Measurements from ENCODE around the gene KIF21A.
A peak's percentile ranks its signal among the peaks of the same experiment; 100 is the strongest.
"Not testable (repeated sequence)": the region's sequence is repeated elsewhere in the genome, so short reads cannot be mapped to it uniquely, and the experiment has no call there.

The KIF21A gene

GRCh38 chr12:39314547-39314946 is 128.4 kb downstream of the KIF21A start:
- TF ChIP-seq CTCF (IDR thresholded peaks at IDR 0.05; ENCODE audit: low read depth, low read length, missing control alignments) = no peak
- in situ Hi-C loops (cut with HindIII; ENCODE audit: low sequenced_read_pairs) = no loop called here

GRCh38 chr12:39309516-39309915 is 133.4 kb downstream of the KIF21A start:
- DNase-seq (ENCODE audit: low read depth) = no peak
- no peak for TF ChIP-seq CTCF (IDR thresholded peaks at IDR 0.05; ENCODE audit: low read depth, low read length, missing control alignments)
- in situ Hi-C loops (cut with HindIII; ENCODE audit: low sequenced_read_pairs) = no loop called here
- H3K4me3 ChIP-seq (ENCODE audit: low read depth, low read length) = no peak overlapping the region

More at GRCh38 chr12:39314547-39314946, 128.4 kb downstream of the KIF21A start:
- no peak overlapping the region for H3K4me3 ChIP-seq (ENCODE audit: low read depth, low read length)
- no peak for DNase-seq (ENCODE audit: low read depth)

- in situ Hi-C loops (cut with HindIII; ENCODE audit: low sequenced_read_pairs) = no loop called here
- no peak for TF ChIP-seq CTCF (IDR thresholded peaks at IDR 0.05; ENCODE audit: low read depth, low read length, missing control alignments)
- H3K4me3 ChIP-seq (ENCODE audit: low read depth, low read length) = no peak overlapping the region
- peak; percentile 8 for DNase-seq (ENCODE audit: low read depth)
These were observed 141.5 kb downstream of the KIF21A start for GRCh38 chr12:39301422-39301821.

- no peak overlapping the region for H3K4me3 ChIP-seq (ENCODE audit: low read depth, low read length)
- TF ChIP-seq CTCF (IDR thresholded peaks at IDR 0.05; ENCODE audit: low read depth, low read length, missing control alignments) = no peak
- DNase-seq (ENCODE audit: low read depth) = peak; percentile 49
- in situ Hi-C loops (cut with HindIII; ENCODE audit: low sequenced_read_pairs) = no loop called here
These were observed 142.1 kb downstream of the KIF21A start for GRCh38 chr12:39300799-39301198.

- no peak for DNase-seq (ENCODE audit: low read depth)
- TF ChIP-seq CTCF (IDR thresholded peaks at IDR 0.05; ENCODE audit: low read depth, low read length, missing control alignments) = no peak
- in situ Hi-C loops (cut with HindIII; ENCODE audit: low sequenced_read_pairs) = no loop called here
- H3K4me3 ChIP-seq (ENCODE audit: low read depth, low read length) = no peak overlapping the region
These were observed 145.0 kb downstream of the KIF21A start for GRCh38 chr12:39297891-39298290.

- H3K4me3 ChIP-seq (ENCODE audit: low read depth, low read length) = no peak overlapping the region
- TF ChIP-seq CTCF (IDR thresholded peaks at IDR 0.05; ENCODE audit: low read depth, low read length, missing control alignments) = no peak
- in situ Hi-C loops (cut with HindIII; ENCODE audit: low sequenced_read_pairs) = no loop called here
- no peak for DNase-seq (ENCODE audit: low read depth)
These were observed 146.4 kb downstream of the KIF21A start for GRCh38 chr12:39296496-39296895.

- DNase-seq (ENCODE audit: low read depth); H3K4me3 ChIP-seq (ENCODE audit: low read depth, low read length); in situ Hi-C loops (cut with HindIII; ENCODE audit: low sequenced_read_pairs): not testable (repeated sequence)
These were observed 147.3 kb downstream of the KIF21A start for GRCh38 chr12:39295593-39295992.

Measured in astrocyte of the cerebellum (primary cell).